Testis (tissue), 3 donors: ENCODE results near the gene PPP1R27. TPM values are rescaled to one million over a fixed set of nuclear protein-coding genes. Genes with fewer than 3 reads are reported as not detected.
A peak's percentile ranks its signal among the peaks of the same experiment; 100 is the strongest.

Experiments used
- DNase-seq: peaks from one replicate; pipeline ENCODE4 v3.0.0-alpha.2; 2019
- H3K27ac ChIP-seq, 2 donors: fragments of 200-600 bp; sonication (generic); one replicate each; pipeline ENCODE4 v1.5.1; 2019
- H3K27me3 ChIP-seq: fragments of 200-600 bp; sonication (generic); one replicate; pipeline ENCODE4 v1.5.1; 2019
- H3K36me3 ChIP-seq: fragments of 200-600 bp; sonication (generic); one replicate; pipeline ENCODE4 v1.5.1; 2017; ENCODE audit warnings: low read depth; ENCODE audit errors: missing control alignments
- H3K4me1 ChIP-seq: fragments of 200-600 bp; sonication (generic); one replicate; pipeline ENCODE4 v1.5.1; 2019
- H3K4me3 ChIP-seq, 2 donors: fragments of 200-600 bp; sonication (generic); one replicate each; pipeline ENCODE4 v1.5.1; 2017 to 2019
- H3K9me3 ChIP-seq: fragments of 200-600 bp; sonication (generic); one replicate; pipeline ENCODE4 v1.5.1; 2017
- CTCF ChIP-seq, 3 experiments: fragments of 450-650 bp in 2 of 3; fragments of 200-600 bp in 1 of 3; sonication (generic) in 1 of 3; IDR thresholded peaks; one replicate each; pipeline ENCODE4 v1.5.1; 2016 to 2019; ENCODE audit warnings: antibody characterized with exemption in 3 of 3, mild to moderate bottlenecking in 2 of 3, moderate library complexity in 1 of 3
- POLR2A ChIP-seq: fragments of 450-650 bp; IDR thresholded peaks from one replicate; pipeline ENCODE4 v1.6.1; 2017; ENCODE audit warnings: antibody characterized with exemption, mild to moderate bottlenecking, moderate library complexity
- WGBS, 2 donors: methylation state at CpG; one replicate each; pipeline ENCODE4 v1.1.5; 2018; 5-methylcytosine and 5-hydroxymethylcytosine counted together
- intact Hi-C: fragments of 100-400 bp; cut with DNase I; formaldehyde crosslinking; loops from one replicate; pipeline ENCODE4 v1.15.1; 2023; ENCODE audit warnings: low total_unique reads
- polyA plus RNA-seq: library from polyadenylated mRNA; stranded (reverse); fragments of 350-450 nt; fragmentation: Illumina TruSeq; extraction: RNeasy Lipid Tissue Mini Kit (QIAGEN cat#74804); gene quantifications from one replicate; pipeline ENCODE4 v1.2.3, GENCODE V29; 2014; ENCODE audit warnings: low read depth, low replicate concordance; ENCODE audit not compliant: insufficient read depth
- total RNA-seq, 2 donors: library from RNA; depleted of rRNA; stranded (reverse); fragments of >200 nt; gene quantifications; one replicate each; pipeline ENCODE4 v1.2.3, GENCODE V29; 2016

Gene PPP1R27
- total and polyA plus RNA-seq, 3 donors from 2014 or later: 1.6 to 7.5 (median 1.9) TPM

GRCh38 chr17:81806461-81807209 lies 28.2 kb downstream of the PPP1R27 start:
- intact Hi-C loops: no loop called here

GRCh38 chr17:81805707-81806460 lies 29.0 kb downstream of the PPP1R27 start:
- no peak for DNase-seq
- 74 to 75% methylated on average over 9 to 18 of the region's 18 CpGs for whole genome bisulfite sequencing, 2 donors
- Histone ChIP-seq H3K36me3 (no peaks in the 10 kb centered on the region), H3K27ac (no peak overlapping the region), H3K27me3 (no peaks in the 10 kb centered on the region), H3K9me3 (no peaks in the 10 kb centered on the region), H3K4me3 (no peak overlapping the region), H3K4me1 (no peaks in the 10 kb centered on the region)
- TF ChIP-seq CTCF (IDR thresholded peaks at IDR 0.05) (no peak), POLR2A (no peak)
- intact Hi-C loops: no loop called here

More at GRCh38 chr17:81806461-81807209, 28.2 kb downstream of the PPP1R27 start:
- H3K4me3 ChIP-seq: no peak overlapping the region
- TF ChIP-seq POLR2A (no peak), CTCF (IDR thresholded peaks at IDR 0.05) (no peak)
- 40 to 60% methylated on average over 7 to 18 of the region's 23 CpGs for WGBS, 2 donors
- no peaks in the 10 kb centered on the region for H3K9me3 ChIP-seq
- no peak overlapping the region for H3K27ac ChIP-seq
- H3K4me1 ChIP-seq: no peaks in the 10 kb centered on the region
- DNase-seq: no peak
- H3K27me3 ChIP-seq: no peaks in the 10 kb centered on the region
- no peaks in the 10 kb centered on the region for H3K36me3 ChIP-seq

DNA sequence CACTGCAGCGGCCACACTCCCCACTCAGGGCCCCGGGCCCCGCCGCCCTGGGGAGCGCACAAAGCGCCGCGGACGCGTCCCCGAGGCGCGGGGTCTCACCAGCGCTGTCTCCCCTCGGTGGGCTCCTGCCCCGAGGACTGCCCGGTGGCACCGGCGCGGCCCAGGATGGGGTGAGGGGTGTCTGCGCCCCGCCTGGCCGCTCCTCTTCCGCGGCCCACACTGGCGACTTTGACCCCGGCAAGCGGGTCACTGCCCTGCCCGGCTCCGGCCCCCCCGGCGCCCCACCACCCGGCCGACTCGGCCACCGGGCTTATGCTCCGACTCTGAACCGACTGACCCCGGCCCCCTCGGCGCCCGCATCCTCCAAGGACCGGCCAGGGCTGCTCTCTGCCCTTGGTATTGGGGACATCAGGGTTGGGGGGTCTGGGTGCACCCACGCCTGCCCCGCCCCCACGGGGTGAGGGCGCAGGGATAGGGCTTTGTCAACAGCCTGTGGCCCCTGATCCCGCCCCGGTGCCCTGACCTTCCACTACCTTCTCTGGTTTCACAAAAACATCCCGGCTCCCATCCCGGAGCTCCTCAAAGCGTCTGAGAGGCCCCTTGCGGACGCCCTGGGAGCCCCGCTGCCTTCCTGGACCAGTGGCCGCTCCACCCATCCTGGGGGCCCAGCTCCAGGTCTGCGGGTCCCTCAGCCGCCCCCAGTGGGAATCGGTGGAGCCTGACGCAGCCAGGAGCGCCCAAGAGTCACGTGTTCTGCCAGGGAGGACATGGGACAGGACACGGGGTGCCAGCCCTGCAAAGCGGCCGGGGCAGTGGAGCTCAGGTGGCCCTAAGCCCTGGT lies 30.1 kb downstream of the PPP1R27 start:
- H3K4me1 ChIP-seq: no peaks in the 10 kb centered on the region
- TF ChIP-seq CTCF (IDR thresholded peaks at IDR 0.05) (no peak), POLR2A (no peak)
- H3K36me3 ChIP-seq: no peaks in the 10 kb centered on the region
- no peak for DNase-seq
- no peak overlapping the region for H3K4me3 ChIP-seq
- WGBS, 2 donors: 4% methylated on average over 51 of the region's 65 CpGs; no CpG with 5 or more reads in 1 of the 2 donors
- intact Hi-C loops: no loop called here
- no peaks in the 10 kb centered on the region for H3K9me3 ChIP-seq
- no peaks in the 10 kb centered on the region for H3K27me3 ChIP-seq
- no peak overlapping the region for H3K27ac ChIP-seq

- Histone ChIP-seq H3K9me3 (no peaks in the 10 kb centered on the region), H3K27me3 (no peaks in the 10 kb centered on the region), H3K36me3 (no peaks in the 10 kb centered on the region), H3K27ac (no peak within 1 kb of the TSS), H3K4me3 (peak within 1 kb of the TSS in 1 of 2 donors; percentile 17), H3K4me1 (no peaks in the 10 kb centered on the region)
- 1 to 3% methylated on average over 23 to 43 of the region's 110 CpGs for WGBS, 2 donors
- TF ChIP-seq CTCF (IDR thresholded peaks at IDR 0.05) (no peak), POLR2A (no peak)
- intact Hi-C loops: no loop called here
- DNase-seq: no peak
Observed at GRCh38 chr17:81803728-81804558, 30.9 kb downstream of the PPP1R27 start, which contains the start of gene GCGR. TSS of gene GCGR (plus strand) at chr17:81804150. CDS start at chr17:81809019, 4,869 bp downstream.
